HL-60 (cell line): ENCODE data around the gene NFATC2IP.

Source experiments
- CTCF ChIP-seq: IDR thresholded peaks from one replicate; pipeline ENCODE4 v1.5.1; 2011; ENCODE audit warnings: low read length, control low read depth, inconsistent platforms; ENCODE audit not compliant: insufficient read depth
- GABPA ChIP-seq: IDR thresholded peaks from 2 replicates; pipeline ENCODE4 v1.6.1; 2012; ENCODE audit warnings: low read depth

GRCh38 chr16:28935924-28936783, 14.6 kb upstream of the NFATC2IP start:
- TF ChIP-seq GABPA: no peak
- no peak for TF ChIP-seq CTCF
